HEK293T (cell line): ENCODE measurements around the gene VSTM2B.

Experiments
- CTCF ChIA-PET: fragments of 350-600 bp; formaldehyde crosslinking; extraction: SDS; loops from one replicate; lab custom pipeline; 2021; ENCODE audit warnings: antibody characterized with exemption, inconsistent platforms; lab: Yijun Ruan, JAX
- POLR2A ChIA-PET: fragments of 350-600 bp; formaldehyde crosslinking; extraction: SDS; loops from one replicate; lab custom pipeline; 2020; ENCODE audit warnings: antibody characterized with exemption, inconsistent platforms; lab: Yijun Ruan, JAX
- DNase-seq: peaks from one replicate; pipeline ENCODE4 v3.0.0; 2012; ENCODE audit warnings: mixed read lengths; ENCODE audit errors: extremely low spot score
- ARNT ChIP-seq: fragments of 450-650 bp; IDR thresholded peaks from 2 replicates; pipeline ENCODE4 v1.6.1; 2017; ENCODE audit warnings: mild to moderate bottlenecking
- BHLHE40 ChIP-seq: fragments of 450-650 bp; IDR thresholded peaks from 2 replicates; pipeline ENCODE4 v1.6.1; 2016; ENCODE audit warnings: mild to moderate bottlenecking, moderate library complexity, borderline replicate concordance
- CTBP1 ChIP-seq: fragments of 450-650 bp; IDR thresholded peaks from 2 replicates; pipeline ENCODE4 v1.6.1; 2016; ENCODE audit warnings: borderline replicate concordance
- ELF4 ChIP-seq: fragments of 450-650 bp; IDR thresholded peaks from 2 replicates; pipeline ENCODE4 v1.6.1; 2017; ENCODE audit warnings: antibody characterized with exemption
- FOXA1 ChIP-seq: fragments of 450-650 bp; IDR thresholded peaks from 2 replicates; pipeline ENCODE4 v1.6.1; 2016; ENCODE audit warnings: mild to moderate bottlenecking
- FOXK2 ChIP-seq: fragments of 450-650 bp; IDR thresholded peaks from 2 replicates; pipeline ENCODE4 v1.6.1; 2016; ENCODE audit warnings: mild to moderate bottlenecking
- FOXM1 ChIP-seq: fragments of 450-650 bp; IDR thresholded peaks from 2 replicates; pipeline ENCODE4 v1.6.1; 2017; ENCODE audit warnings: mild to moderate bottlenecking, borderline replicate concordance
- HDGF ChIP-seq: fragments of 450-650 bp; IDR thresholded peaks from 2 replicates; pipeline ENCODE4 v1.6.1; 2017; ENCODE audit warnings: antibody characterized with exemption, borderline replicate concordance
- L3MBTL2 ChIP-seq: fragments of 450-650 bp; conservative IDR thresholded peaks from 2 replicates; pipeline ENCODE4 v1.6.1; 2016; ENCODE audit warnings: mild to moderate bottlenecking
- LEF1 ChIP-seq: fragments of 450-650 bp; IDR thresholded peaks from 2 replicates; pipeline ENCODE4 v1.6.1; 2017; ENCODE audit warnings: mild to moderate bottlenecking, borderline replicate concordance
- NFRKB ChIP-seq: fragments of 450-650 bp; IDR thresholded peaks from 2 replicates; pipeline ENCODE4 v1.6.1; 2016; ENCODE audit warnings: mild to moderate bottlenecking, moderate library complexity
- PKNOX1 ChIP-seq: fragments of 450-650 bp; IDR thresholded peaks from 2 replicates; pipeline ENCODE4 v1.6.1; 2016
- SP1 ChIP-seq: fragments of 450-650 bp; IDR thresholded peaks from 2 replicates; pipeline ENCODE4 v1.6.1; 2017
- SUZ12 ChIP-seq: fragments of 450-650 bp; IDR thresholded peaks from 2 replicates; pipeline ENCODE4 v1.6.1; 2016; ENCODE audit warnings: mild to moderate bottlenecking
- TARDBP ChIP-seq: fragments of 450-650 bp; IDR thresholded peaks from 2 replicates; pipeline ENCODE4 v1.6.1; 2016
- ZNF384 ChIP-seq: fragments of 450-650 bp; IDR thresholded peaks from 2 replicates; pipeline ENCODE4 v1.6.1; 2016

The VSTM2B gene

GRCh38 chr19:29495901-29496441 lies 29.8 kb upstream of the VSTM2B start:
- no peak for DNase-seq
- TF ChIP-seq ARNT: no peak
- TF ChIP-seq SP1: no peak
- no peak for TF ChIP-seq NFRKB
- no peak for TF ChIP-seq BHLHE40
- no peak for TF ChIP-seq L3MBTL2
- no peak for TF ChIP-seq TARDBP
- no peak for TF ChIP-seq PKNOX1
- no peak for TF ChIP-seq FOXM1
- no peak for TF ChIP-seq SUZ12
- TF ChIP-seq HDGF: no peak
- TF ChIP-seq CTBP1: no peak
- ChIA-PET POLR2A (no interaction called here), CTCF (interaction anchor here (0.7 kb wide), 1 partner anchor 29 kb away, joined by 3 read pairs; no protein-coding TSS in a partner anchor)

- DNase-seq: no peak
- POLR2A ChIA-PET: no interaction called here
- TF ChIP-seq FOXK2: no peak
- no peak for TF ChIP-seq FOXM1
- no peak for TF ChIP-seq CTBP1
- no peak for TF ChIP-seq L3MBTL2
- TF ChIP-seq ELF4: no peak
- CTCF ChIA-PET: no interaction called here
These were observed 28.6 kb upstream of the VSTM2B start for GRCh38 chr19:29497241-29497640.

GRCh38 chr19:29497686-29498436 lies 27.9 kb upstream of the VSTM2B start:
- DNase-seq: no peak
- ChIA-PET CTCF (no interaction called here), POLR2A (no interaction called here)
- TF ChIP-seq ELF4: no peak
- TF ChIP-seq PKNOX1: no peak
- no peak for TF ChIP-seq L3MBTL2
- TF ChIP-seq HDGF: no peak
- TF ChIP-seq TARDBP: no peak
- no peak for TF ChIP-seq ZNF384
- TF ChIP-seq FOXK2: no peak
- no peak for TF ChIP-seq BHLHE40
- no peak for TF ChIP-seq FOXA1
- TF ChIP-seq ARNT: no peak
- no peak for TF ChIP-seq NFRKB
- TF ChIP-seq SUZ12: no peak
- TF ChIP-seq CTBP1: no peak
- TF ChIP-seq FOXM1: no peak
- TF ChIP-seq LEF1: no peak
- no peak for TF ChIP-seq SP1

GRCh38 chr19:29499261-29499920 lies 26.4 kb upstream of the VSTM2B start:
- DNase-seq: no peak
- POLR2A ChIA-PET: no interaction called here

GRCh38 chr19:29499921-29500590 lies 25.7 kb upstream of the VSTM2B start:
- CTCF ChIA-PET: no interaction called here
- no peak for TF ChIP-seq BHLHE40
- no peak for TF ChIP-seq PKNOX1
- TF ChIP-seq SP1: no peak
- no peak for TF ChIP-seq LEF1
- TF ChIP-seq TARDBP: no peak
- TF ChIP-seq NFRKB: no peak
- TF ChIP-seq L3MBTL2: no peak
- no peak for TF ChIP-seq HDGF
- no peak for TF ChIP-seq ZNF384
- POLR2A ChIA-PET: no interaction called here

More at GRCh38 chr19:29499261-29499920, 26.4 kb upstream of the VSTM2B start:
- TF ChIP-seq TARDBP (no peak), ZNF384 (no peak), SP1 (no peak), ARNT (no peak), LEF1 (no peak), HDGF (no peak), FOXA1 (no peak), CTBP1 (no peak), FOXM1 (no peak), ELF4 (no peak), NFRKB (no peak), PKNOX1 (no peak)
- CTCF ChIA-PET: interaction anchor here (0.6 kb wide), 1 partner anchor 447 kb away, joined by 3 read pairs; no protein-coding TSS in a partner anchor

More at GRCh38 chr19:29499921-29500590, 25.7 kb upstream of the VSTM2B start:
- DNase-seq: no peak
